ENCODE data around the gene SIX3.
A peak's percentile ranks its signal among the peaks of the same experiment; 100 is the strongest.

The SIX3 gene

GRCh38 chr2:44941551-44942234 lies at the start of gene SIX3:
Gene SIX3 (plus strand): TSS chr2:44941702. CDS start chr2:44942105, 403 bp downstream.
- DNase-seq (ENCODE audit: low read depth) = peak; percentile 34

DNA sequence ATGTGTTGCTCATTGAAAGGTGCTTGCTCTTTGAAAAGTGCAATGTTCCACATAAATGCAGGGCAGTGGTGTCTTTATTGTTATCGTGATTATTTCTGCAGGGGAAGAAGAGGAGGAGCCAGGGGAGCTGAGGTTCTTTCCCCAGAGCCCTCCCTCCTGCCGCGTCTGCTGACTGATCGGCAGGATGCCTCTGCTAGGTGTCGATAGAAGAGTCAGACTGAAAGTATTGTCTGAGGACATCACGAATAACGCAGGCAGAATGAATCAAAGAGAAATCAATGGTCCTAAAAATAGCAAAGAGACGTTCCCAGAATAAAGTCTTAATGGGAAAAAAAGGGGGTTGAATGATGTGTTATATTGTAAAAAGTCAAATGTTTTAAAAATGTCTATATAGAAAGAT lies 47.4 kb upstream of the SIX3 start:
- DNase-seq (ENCODE audit: low read depth) = no peak

DNA sequence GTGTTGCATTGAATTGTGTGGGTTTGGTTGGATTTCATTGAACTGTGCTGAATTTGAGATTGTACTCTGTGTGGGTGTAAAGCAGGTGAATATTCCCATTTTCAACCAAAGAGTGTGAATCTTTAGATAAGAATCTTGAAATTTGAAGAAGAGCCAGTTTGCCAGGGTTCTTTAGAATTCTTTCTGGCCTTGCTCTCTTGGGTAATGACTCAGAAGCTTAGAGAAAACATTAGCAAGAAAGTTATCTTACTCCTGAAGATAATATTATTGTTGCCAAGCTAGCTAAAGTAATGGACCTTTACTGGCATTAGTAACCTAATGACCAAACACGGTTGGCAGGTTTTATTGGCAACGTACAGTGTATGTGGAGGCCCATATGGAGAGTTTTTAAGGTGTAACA lies 46.4 kb upstream of the SIX3 start:
- no peak for DNase-seq (ENCODE audit: low read depth)

DNA sequence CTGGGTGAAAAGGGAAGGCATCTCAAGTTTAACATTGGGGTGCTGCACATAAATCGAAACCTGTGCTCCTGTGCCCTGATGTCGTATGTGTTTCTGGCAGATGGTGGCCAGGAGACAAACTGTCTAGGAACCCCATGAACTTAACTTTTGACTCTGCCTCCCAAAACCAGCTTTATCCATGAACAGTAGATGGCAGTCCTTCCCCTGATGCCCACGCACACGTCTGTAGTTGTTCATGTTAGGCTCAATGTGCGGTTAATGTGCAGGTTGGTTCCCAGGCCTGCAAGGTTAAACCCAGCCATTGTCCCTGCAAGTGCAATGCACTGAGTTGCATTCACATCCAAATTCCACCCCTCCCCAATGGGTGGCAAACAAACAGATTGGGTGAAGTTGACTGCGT lies 44.1 kb upstream of the SIX3 start:
- DNase-seq (ENCODE audit: low read depth) = no peak

GRCh38 chr2:44902217-44903137 lies 39.0 kb upstream of the SIX3 start:
- DNase-seq (ENCODE audit: low read depth) = peak; percentile 9

DNA sequence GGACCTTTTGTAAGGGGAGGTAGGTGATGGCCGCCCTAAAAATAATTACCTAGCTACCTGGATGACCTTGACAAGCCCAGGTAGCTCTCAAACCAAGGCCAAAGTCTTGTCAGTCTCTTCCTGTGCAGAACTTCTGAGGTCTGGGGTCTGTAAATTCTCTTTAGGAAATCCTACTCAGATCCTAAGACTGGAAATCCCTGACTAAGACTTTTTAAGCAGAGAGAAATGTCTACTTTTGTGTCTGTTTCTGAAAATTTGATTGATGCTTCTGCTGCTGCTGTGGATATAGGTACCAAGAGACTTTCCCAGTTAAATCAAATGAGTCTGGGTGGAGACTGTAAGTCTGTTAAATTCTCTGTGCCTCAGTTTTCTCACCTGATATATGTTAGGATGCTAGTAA lies 36.9 kb upstream of the SIX3 start:
- no peak for DNase-seq (ENCODE audit: low read depth)

DNA sequence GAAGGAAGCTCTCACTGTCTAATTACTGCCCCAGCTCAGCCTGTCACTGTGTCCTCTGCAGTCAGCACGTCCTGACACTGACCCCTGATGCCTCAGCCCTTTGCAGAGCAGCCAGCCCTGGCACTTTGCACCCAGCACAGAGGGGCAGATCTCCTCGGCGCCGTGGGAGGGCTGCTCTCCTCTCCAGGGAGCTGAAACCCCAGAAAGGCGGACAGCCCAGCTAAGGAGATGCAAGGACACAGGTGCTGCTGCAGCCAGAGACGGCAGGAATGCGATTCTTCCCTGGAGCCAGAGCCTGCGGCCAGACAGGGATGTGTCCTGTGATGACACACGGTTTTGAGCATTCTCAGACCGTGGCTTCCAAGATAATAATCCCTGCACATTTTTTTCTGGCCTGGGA lies 34.5 kb upstream of the SIX3 start:
- DNase-seq (ENCODE audit: low read depth) = no peak

GRCh38 chr2:44909831-44910230 lies 31.7 kb upstream of the SIX3 start:
- no peak for DNase-seq (ENCODE audit: low read depth)

DNA sequence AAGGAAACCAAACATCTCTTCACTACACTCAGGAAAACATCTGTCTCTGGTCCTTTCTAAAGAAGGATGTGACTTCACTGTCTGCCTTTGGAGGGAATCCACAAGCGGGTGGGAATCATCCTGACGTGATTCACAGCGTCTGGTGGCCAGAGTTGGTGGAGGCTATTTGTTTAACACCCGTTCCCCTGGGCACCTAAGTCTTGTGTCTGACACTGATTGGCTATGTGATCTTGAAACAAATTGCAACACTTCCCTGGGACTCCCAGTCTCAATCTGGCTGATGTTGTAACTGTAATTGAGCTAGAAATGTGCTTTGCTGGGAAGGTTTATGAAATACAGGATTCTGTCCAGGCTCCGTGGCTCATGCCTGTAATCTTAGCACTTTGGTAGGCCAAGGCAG lies 28.8 kb upstream of the SIX3 start:
- peak; percentile 26 for DNase-seq (ENCODE audit: low read depth)

DNA sequence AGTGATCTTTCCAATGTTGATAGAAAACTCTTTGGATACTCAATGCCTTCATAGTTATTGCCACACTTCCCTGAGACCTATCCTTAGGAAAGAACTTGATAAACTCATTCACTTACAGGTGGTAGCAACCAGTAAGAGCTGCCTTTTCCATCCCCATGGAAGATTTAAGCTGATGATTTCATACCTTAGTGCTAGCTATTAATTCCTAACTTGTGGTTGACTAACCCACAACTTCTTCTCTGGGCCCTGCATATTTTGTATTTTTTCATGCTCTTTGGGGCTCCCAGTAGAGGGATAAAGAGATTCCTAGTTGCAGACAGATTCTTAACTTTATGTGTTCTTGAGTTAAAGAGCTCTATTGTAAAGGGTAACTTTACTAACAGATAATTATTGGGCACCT lies 25.2 kb upstream of the SIX3 start:
- no peak for DNase-seq (ENCODE audit: low read depth)

GRCh38 chr2:44918095-44918775 lies 23.3 kb upstream of the SIX3 start:
- no peak for DNase-seq (ENCODE audit: low read depth)

DNA sequence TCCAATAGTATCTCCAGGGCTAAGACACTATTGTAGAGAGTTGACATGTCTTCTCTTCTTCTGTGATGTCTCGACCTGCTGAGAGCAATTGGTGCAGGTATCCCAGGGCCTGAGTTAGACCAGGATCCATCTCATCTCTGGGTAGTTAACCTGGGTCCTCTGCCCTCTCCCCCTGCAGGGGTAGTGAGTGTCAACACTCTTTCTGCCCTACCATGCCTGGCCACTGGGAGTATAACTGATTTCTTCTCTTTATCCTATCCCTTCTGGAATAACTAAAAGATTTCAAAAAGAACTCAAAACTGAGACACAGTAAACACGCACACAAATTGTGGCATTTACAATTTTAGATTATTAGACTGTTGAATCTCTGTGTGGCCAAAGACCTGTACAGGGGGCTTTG lies 20.8 kb upstream of the SIX3 start:
- DNase-seq (ENCODE audit: low read depth) = no peak

GRCh38 chr2:44922776-44923175 lies 18.7 kb upstream of the SIX3 start:
- no peak for DNase-seq (ENCODE audit: low read depth)

DNA sequence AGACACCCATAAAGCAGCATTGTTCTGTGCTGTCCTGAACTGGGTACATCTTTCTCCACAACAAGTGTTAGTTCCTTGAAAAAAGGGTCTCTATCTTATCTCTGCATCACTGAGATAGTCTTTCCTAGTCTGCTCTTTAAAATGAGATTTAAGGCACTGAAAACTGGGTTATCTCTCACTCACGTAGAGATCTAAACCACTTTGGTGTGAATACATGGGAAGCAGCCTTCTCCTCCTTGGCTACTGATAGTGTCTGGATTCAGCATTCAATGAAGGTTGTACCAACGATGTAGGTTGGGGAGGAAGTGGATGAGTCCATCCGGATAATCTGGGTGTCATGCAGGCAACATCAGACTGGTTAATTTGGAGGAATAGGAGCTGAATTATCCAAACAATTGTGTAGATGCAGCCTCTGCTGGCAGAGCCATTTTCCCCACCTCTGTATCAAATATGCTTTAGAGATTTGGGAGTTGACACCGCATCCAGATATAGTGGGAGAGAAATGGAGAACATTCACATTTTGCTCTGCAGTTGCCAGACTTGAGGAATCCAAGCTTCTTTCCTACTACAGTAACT lies 15.9 kb upstream of the SIX3 start:
- DNase-seq (ENCODE audit: low read depth) = no peak

DNA sequence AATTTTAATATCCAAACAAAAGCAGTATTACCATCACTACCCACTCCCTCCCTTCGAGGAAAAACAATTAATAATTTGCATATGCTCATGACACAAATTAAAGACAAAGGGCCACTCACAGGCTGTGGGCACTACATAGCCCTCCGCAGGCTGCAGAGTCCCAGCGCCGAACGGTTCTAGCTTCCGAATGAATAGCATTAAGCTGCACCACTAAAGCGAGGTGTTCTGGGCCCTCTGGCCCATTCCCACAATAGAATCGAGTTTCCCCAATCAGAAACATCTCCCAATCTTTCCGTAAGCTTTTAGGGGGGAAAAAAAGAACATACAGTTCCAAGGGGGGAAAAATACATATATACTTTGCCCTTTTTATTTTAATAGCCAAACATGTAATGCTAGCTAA lies 14.5 kb upstream of the SIX3 start:
- no peak for DNase-seq (ENCODE audit: low read depth)

DNA sequence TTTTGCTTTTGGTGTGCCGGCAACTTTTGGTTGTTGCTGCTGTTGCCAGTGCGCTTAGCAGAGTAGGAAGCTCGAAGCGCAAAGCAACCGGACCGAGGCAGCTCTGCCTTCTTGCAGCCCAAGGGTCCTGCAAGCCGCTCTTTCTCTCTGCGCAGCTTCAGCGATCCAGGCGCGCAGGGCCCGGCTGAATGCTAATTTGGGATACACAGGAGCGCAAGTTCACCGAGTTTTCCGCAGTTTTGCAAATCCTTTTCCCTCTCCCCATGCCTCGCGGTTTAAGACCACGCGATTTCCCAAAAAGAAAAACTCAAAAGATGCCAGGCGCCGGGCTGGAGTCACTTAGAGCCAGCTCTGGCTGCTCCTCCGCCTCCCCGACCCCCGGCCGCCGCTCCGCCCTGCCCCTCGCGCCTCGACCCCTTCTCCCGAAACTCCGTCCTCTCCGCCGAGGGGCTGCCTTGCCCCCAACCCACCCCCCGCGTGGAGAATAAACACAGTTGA lies 13.5 kb upstream of the SIX3 start:
- DNase-seq (ENCODE audit: low read depth) = no peak

GRCh38 chr2:44928483-44929158 lies 12.9 kb upstream of the SIX3 start:
- DNase-seq (ENCODE audit: low read depth) = no peak

- DNase-seq (ENCODE audit: low read depth) = no peak
These were observed 12.3 kb upstream of the SIX3 start for GRCh38 chr2:44929159-44929734.

GRCh38 chr2:44929735-44930273 lies 11.7 kb upstream of the SIX3 start:
- DNase-seq (ENCODE audit: low read depth) = no peak

DNA sequence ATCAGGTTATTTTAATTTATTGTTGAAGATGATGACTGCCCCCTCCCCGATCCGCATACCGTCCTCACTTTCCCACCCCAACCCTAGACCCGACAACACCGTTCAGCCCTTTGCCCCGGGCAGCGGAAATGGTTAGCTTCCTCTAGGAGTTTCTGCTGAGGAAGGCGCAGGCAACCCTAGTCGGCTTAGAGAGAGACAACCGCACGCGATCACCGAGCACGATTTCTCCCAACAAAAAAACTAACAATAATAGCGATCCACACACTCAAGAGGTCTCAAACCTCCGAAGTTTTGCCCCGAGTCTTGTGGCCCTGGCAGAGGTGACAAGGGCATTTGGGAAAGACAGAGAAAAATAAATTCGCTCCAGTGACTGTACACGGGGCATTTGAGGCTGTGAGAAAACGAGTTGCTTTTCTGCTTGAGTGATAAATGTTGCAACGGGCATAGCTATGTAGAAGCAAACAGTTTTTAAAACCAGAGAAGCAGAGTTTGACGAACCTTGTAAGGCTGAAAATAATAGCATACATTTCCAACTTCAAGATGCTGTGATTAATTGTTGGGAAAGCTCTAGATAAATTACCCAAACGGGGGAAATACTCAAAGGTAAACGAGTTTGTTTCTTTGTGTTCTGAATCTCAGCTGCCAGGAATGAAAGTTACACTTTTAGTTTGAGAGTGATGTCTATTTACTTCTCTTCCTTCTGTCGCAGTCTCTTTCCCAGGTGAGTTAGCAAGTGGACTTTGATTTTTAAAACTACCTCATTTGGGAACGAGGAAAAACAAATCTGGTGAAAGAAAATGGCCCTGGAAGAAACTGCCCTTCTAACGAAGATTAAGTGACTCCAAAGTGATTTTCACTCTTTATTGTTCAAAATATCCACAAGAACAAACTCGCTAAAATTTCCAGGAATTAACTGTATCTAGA lies 11.0 kb upstream of the SIX3 start:
- DNase-seq (ENCODE audit: low read depth) = peak; percentile 21
